Gastroesophageal sphincter (tissue), 4 donors: ENCODE data around the gene CHST5. TPM values are rescaled to one million over a fixed set of nuclear protein-coding genes. Genes with fewer than 3 reads are reported as not detected.

Experiments used
- ATAC-seq: fragments of 150-250 bp; one replicate; pipeline ENCODE4 v1.9.1; 2016; ENCODE audit warnings: mild to moderate bottlenecking, moderate library complexity
- H3K27ac ChIP-seq, 4 donors: fragments of 200-600 bp; sonication (generic) in 3 of 4; 1 replicate in 3 of 4; 2 replicates in 1 of 4; pipeline ENCODE4 v1.5.1; 2016 to 2019
- H3K27me3 ChIP-seq: fragments of 200-600 bp; sonication (generic); one replicate; pipeline ENCODE4 v1.5.1; 2019
- H3K36me3 ChIP-seq, 2 donors: fragments of 200-600 bp; sonication (generic); one replicate each; pipeline ENCODE4 v1.5.1; 2019; ENCODE audit warnings: control low read depth in 1 of 2
- H3K4me1 ChIP-seq, 3 donors: fragments of 200-600 bp; sonication (generic); 1 replicate in 2 of 3; 2 replicates in 1 of 3; pipeline ENCODE4 v1.5.1; 2016 to 2019; ENCODE audit warnings: control low read depth in 2 of 3
- H3K4me3 ChIP-seq, 2 donors: fragments of 200-600 bp; sonication (generic); one replicate each; pipeline ENCODE4 v1.5.1; 2019; ENCODE audit warnings: mild to moderate bottlenecking in 1 of 2, moderate library complexity in 1 of 2
- H3K9me3 ChIP-seq, 3 donors: fragments of 200-600 bp; sonication (generic); one replicate each; pipeline ENCODE4 v1.5.1; 2017 to 2019; ENCODE audit warnings: control low read depth in 2 of 3
- EP300 ChIP-seq: sonication (generic); formaldehyde crosslinking; IDR thresholded peaks from one replicate; pipeline ENCODE4 v1.6.1; 2017; ENCODE audit warnings: antibody characterized with exemption, mild to moderate bottlenecking
- POLR2A ChIP-seq, 2 donors: fragments of 450-650 bp; IDR thresholded peaks; one replicate each; pipeline ENCODE4 v1.6.1; 2017; ENCODE audit warnings: antibody characterized with exemption in 2 of 2, mild to moderate bottlenecking in 2 of 2, moderate library complexity in 1 of 2
- POLR2AphosphoS5 ChIP-seq: sonication (generic); formaldehyde crosslinking; IDR thresholded peaks from one replicate; pipeline ENCODE4 v1.6.1; 2017; ENCODE audit warnings: antibody characterized with exemption
- WGBS, 2 donors: methylation state at CpG; one replicate each; pipeline ENCODE4 v1.1.5; 2018; ENCODE audit warnings: low coverage in 1 of 2; 5-methylcytosine and 5-hydroxymethylcytosine counted together
- total RNA-seq, 4 donors: library from RNA; depleted of rRNA; stranded (reverse); fragments of >200 nt; gene quantifications; one replicate each; pipeline ENCODE4 v1.1.0, GENCODE V29; 2016
- TF ChIP-seq, protein P1 (sequence below), 4 experiments: fragments of 200-600 bp in 2 of 4; fragments of 450-650 bp in 2 of 4; sonication (generic) in 1 of 4; IDR thresholded peaks; one replicate each; pipeline ENCODE4 v1.5.1; 2017 to 2019; ENCODE audit warnings: antibody characterized with exemption in 4 of 4, mild to moderate bottlenecking in 2 of 4, moderate library complexity in 2 of 4

CHST5 gene
- total RNA-seq = not detected

DNA sequence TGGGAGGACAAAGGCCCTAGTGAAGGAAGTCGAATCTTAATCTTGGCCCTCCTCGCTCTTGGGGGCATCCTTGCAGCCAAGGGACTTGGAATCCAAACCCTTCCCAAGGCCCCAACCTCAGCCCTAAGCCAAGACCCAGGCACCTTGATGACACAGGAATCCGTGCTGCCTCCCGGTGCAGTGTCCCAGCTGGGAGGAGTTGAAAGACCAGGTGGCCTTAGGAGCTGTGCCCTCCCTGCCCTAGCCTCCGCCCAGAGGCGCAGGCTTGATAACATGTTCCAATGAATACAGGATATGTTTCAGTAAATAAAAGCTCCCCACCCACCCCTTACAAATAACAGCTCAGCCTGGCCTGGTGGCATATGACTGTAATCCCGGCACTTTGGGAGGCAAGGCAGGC is at the start of gene CHST5:
TSS of gene CHST5 (minus strand) at position 208 of the 400 bp plus-strand sequence. CDS start 5,724 bp downstream, outside the sequence.
- Histone ChIP-seq H3K36me3 (peaks cover 0 to 9% of the 10 kb centered on the region in 2 donors), H3K4me1 (no peaks in the 10 kb centered on the region), H3K27me3 (no peaks in the 10 kb centered on the region), H3K27ac (no peak within 1 kb of the TSS), H3K9me3 (no peaks in the 10 kb centered on the region), H3K4me3 (no peak within 1 kb of the TSS)
- TF ChIP-seq POLR2A (IDR thresholded peaks at IDR 0.05) (no peak), POLR2AphosphoS5 (no peak), EP300 (no peak)
- TF ChIP-seq, protein P1, sequence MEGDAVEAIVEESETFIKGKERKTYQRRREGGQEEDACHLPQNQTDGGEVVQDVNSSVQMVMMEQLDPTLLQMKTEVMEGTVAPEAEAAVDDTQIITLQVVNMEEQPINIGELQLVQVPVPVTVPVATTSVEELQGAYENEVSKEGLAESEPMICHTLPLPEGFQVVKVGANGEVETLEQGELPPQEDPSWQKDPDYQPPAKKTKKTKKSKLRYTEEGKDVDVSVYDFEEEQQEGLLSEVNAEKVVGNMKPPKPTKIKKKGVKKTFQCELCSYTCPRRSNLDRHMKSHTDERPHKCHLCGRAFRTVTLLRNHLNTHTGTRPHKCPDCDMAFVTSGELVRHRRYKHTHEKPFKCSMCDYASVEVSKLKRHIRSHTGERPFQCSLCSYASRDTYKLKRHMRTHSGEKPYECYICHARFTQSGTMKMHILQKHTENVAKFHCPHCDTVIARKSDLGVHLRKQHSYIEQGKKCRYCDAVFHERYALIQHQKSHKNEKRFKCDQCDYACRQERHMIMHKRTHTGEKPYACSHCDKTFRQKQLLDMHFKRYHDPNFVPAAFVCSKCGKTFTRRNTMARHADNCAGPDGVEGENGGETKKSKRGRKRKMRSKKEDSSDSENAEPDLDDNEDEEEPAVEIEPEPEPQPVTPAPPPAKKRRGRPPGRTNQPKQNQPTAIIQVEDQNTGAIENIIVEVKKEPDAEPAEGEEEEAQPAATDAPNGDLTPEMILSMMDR (IDR thresholded peaks at IDR 0.05) = no peak
- ATAC-seq = no peak
- 84% methylated on average over 4 of the region's 7 CpGs; no CpG with 5 or more reads in 1 of the 2 donors for WGBS, 2 donors

DNA sequence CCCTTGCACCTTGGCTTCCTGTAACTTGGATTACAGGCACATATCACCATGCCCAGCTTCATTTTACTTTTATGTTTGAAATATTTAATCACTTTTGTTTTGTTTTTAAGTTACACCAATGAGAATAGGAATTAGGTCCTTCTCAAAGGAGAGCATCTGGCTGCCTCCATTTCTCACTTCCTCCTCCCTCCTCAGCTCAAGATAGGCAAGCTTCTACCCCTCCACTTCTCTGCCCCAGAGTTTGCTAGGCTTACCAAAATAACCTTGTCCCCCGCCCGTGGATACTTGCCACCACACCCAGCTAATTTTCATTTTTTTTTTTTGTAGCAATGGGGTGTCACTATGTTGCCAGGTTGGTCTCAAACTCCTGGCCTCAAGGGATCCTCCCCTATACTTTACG is 48.2 kb upstream of the CHST5 start:
- Histone ChIP-seq H3K4me3 (no peak overlapping the region), H3K27ac (no peak overlapping the region), H3K9me3 (no peaks in the 10 kb centered on the region), H3K27me3 (no peaks in the 10 kb centered on the region), H3K36me3 (peaks cover 0 to 32% of the 10 kb centered on the region in 2 donors), H3K4me1 (peaks cover 0 to 3% (median 0%) of the 10 kb centered on the region in 3 donors)
- TF ChIP-seq, protein P1 (IDR thresholded peaks at IDR 0.05) = no peak
- TF ChIP-seq POLR2AphosphoS5 (no peak), EP300 (no peak), POLR2A (IDR thresholded peaks at IDR 0.05) (no peak)
- no peak for ATAC-seq
- 78% methylated on average over 3 of the region's 3 CpGs; no CpG with 5 or more reads in 1 of the 2 donors for WGBS, 2 donors

DNA sequence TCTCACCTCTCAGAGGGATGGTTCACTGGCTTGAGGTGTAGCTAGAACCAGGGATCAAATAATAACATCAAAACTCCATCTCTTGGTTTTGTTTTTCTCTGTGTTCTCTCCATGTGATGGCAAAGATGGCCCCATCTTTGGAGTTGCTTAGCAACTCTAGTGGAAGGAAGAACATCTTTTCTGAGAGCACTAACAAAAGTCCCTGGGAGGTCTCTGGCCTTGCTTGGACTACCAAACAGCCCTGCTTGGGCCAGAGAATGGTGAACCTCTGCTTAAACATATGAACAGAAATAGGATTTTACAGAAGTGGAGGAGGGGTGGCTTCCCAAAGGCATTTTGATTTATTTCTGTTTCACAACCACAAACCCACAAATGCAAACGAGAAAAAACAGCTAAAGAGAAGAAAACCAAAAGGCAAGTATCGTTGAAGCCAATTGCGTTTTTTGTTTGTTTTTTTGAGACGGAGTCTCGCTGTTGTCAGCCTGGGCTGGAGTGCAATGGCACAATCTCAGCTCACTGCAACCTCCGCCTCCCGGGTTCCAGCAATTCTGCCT is 43.5 kb upstream of the CHST5 start:
- TF ChIP-seq POLR2AphosphoS5 (no peak), POLR2A (IDR thresholded peaks at IDR 0.05) (no peak), EP300 (no peak)
- TF ChIP-seq, protein P1 (IDR thresholded peaks at IDR 0.05) = no peak
- Histone ChIP-seq H3K27me3 (no peaks in the 10 kb centered on the region), H3K4me3 (no peak overlapping the region), H3K9me3 (no peaks in the 10 kb centered on the region), H3K36me3 (peaks cover 0 to 66% of the 10 kb centered on the region in 2 donors), H3K27ac (no peak overlapping the region), H3K4me1 (no peaks in the 10 kb centered on the region)
- no peak for ATAC-seq
- WGBS, 2 donors = 73 to 79% methylated on average over 4 to 7 of the region's 7 CpGs

DNA sequence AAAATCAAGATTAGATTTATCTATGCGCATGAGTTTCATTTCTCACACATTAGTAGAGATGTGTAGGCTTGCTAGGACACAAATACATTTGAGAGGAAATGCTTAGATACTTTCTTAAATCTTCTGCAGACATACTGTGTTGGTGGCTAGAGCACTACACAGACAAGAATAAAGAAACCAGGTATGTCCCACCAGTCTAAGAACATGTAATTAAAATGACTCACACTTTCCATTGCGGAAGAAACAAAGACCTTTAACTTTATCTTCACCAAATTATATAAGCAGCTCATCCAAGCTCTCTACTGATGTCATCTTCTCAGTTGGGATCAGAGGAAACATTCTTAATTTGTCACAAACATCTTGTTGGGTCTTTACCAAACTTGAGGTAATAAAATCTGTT is 42.8 kb upstream of the CHST5 start:
- TF ChIP-seq EP300 (no peak), POLR2A (IDR thresholded peaks at IDR 0.05) (no peak), POLR2AphosphoS5 (no peak)
- TF ChIP-seq, protein P1 (IDR thresholded peaks at IDR 0.05) = no peak
- Histone ChIP-seq H3K4me3 (no peak overlapping the region), H3K27me3 (no peaks in the 10 kb centered on the region), H3K36me3 (peaks cover 0 to 73% of the 10 kb centered on the region in 2 donors), H3K27ac (no peak overlapping the region), H3K9me3 (no peaks in the 10 kb centered on the region), H3K4me1 (peaks cover 0 to 5% (median 0%) of the 10 kb centered on the region in 3 donors)
- WGBS, 2 donors = 78 to 91% methylated on average over 2 of the region's 2 CpGs
- ATAC-seq = no peak

DNA sequence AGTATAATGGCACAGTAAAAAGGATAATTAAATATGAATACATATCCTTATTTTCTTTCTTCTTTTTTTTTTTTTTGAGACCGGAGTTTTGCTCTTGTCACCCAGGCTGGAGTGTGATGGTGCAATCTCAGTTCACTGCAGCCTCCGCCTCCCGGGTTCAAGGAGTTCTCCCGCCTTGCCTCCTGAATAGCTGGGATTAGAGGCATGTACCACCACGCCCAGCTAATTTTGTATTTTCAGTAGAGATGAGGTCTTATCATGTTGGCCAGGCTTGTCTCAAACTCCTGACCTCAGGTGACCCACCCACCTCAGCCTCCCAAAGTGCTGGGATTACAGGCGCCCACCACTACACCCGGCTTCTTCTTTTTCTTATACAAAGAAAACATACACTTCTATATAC is 42.3 kb upstream of the CHST5 start:
- TF ChIP-seq POLR2A (IDR thresholded peaks at IDR 0.05) (no peak), POLR2AphosphoS5 (no peak), EP300 (no peak)
- TF ChIP-seq, protein P1 (IDR thresholded peaks at IDR 0.05) = no peak
- no peak for ATAC-seq
- no peak overlapping the region for H3K4me3 ChIP-seq
- H3K36me3 ChIP-seq = peaks cover 0 to 78% of the 10 kb centered on the region in 2 donors
- H3K9me3 ChIP-seq = no peaks in the 10 kb centered on the region
- H3K4me1 ChIP-seq = peaks cover 0 to 10% (median 0%) of the 10 kb centered on the region in 3 donors
- H3K27ac ChIP-seq = no peak overlapping the region
- WGBS, 2 donors = 83 to 100% methylated on average over 1 to 7 of the region's 7 CpGs
- H3K27me3 ChIP-seq = no peaks in the 10 kb centered on the region
